GM12878 (cell line): Measurements from ENCODE around the gene ZNF302. TPM values are rescaled to one million over a fixed set of nuclear protein-coding genes. Genes with fewer than 3 reads are reported as not detected.

Experiments
- ATF2 ChIP-seq: IDR thresholded peaks from 2 replicates; pipeline ENCODE4 v1.6.1; 2012; ENCODE audit warnings: low read length, inconsistent platforms
- E4F1 ChIP-seq: fragments of 450-650 bp; IDR thresholded peaks from 2 replicates; pipeline ENCODE4 v1.6.1; 2018; ENCODE audit warnings: borderline replicate concordance, mild to moderate bottlenecking; ENCODE audit not compliant: partially characterized antibody
- EED ChIP-seq: sonication (generic); IDR thresholded peaks from 2 replicates; pipeline ENCODE4 v1.6.1; 2016; ENCODE audit warnings: antibody characterized with exemption, low read depth
- FOS ChIP-seq: IDR thresholded peaks from 3 replicates; pipeline ENCODE4 v1.6.1; 2011; ENCODE audit warnings: borderline replicate concordance; ENCODE audit not compliant: insufficient read length; ENCODE audit errors: extremely low read depth
- FOXK2 ChIP-seq: fragments of 450-650 bp; IDR thresholded peaks from 2 replicates; pipeline ENCODE4 v1.6.1; 2017; ENCODE audit warnings: mild to moderate bottlenecking, moderate library complexity
- GABPA ChIP-seq: IDR thresholded peaks from 2 replicates; pipeline ENCODE4 v1.6.1; 2014; ENCODE audit warnings: antibody characterized with exemption, low read depth, mild to moderate bottlenecking, inconsistent platforms
- GATAD2B ChIP-seq: fragments of 450-650 bp; conservative IDR thresholded peaks from 2 replicates; pipeline ENCODE4 v1.6.1; 2017; ENCODE audit warnings: low read depth, mild to moderate bottlenecking, moderate library complexity
- HDGF ChIP-seq: fragments of 450-650 bp; IDR thresholded peaks from 2 replicates; pipeline ENCODE4 v1.6.1; 2016; ENCODE audit warnings: antibody characterized with exemption
- IRF4 ChIP-seq: IDR thresholded peaks from 2 replicates; pipeline ENCODE4 v1.6.1; 2011; ENCODE audit warnings: low read depth, low read length
- IRF5 ChIP-seq: fragments of 450-650 bp; IDR thresholded peaks from 2 replicates; pipeline ENCODE4 v1.6.1; 2017; ENCODE audit warnings: borderline replicate concordance
- NRF1 ChIP-seq: conservative IDR thresholded peaks from 2 replicates; pipeline ENCODE4 v1.6.1; 2011; ENCODE audit warnings: mild to moderate bottlenecking, low read depth, low read length, improper control_type of control experiment
- RFX5 ChIP-seq: IDR thresholded peaks from 2 replicates; pipeline ENCODE4 v1.6.1; 2011; ENCODE audit warnings: low read depth, low read length, improper control_type of control experiment
- SMC3 ChIP-seq: IDR thresholded peaks from 2 replicates; pipeline ENCODE4 v1.6.1; 2011; ENCODE audit warnings: low read length, improper control_type of control experiment, borderline replicate concordance
- SP1 ChIP-seq: IDR thresholded peaks from one replicate; pipeline ENCODE4 v1.6.1; 2011; ENCODE audit warnings: low read depth, low read length
- SUPT20H ChIP-seq: IDR thresholded peaks from 2 replicates; pipeline ENCODE4 v1.6.1; 2011; ENCODE audit warnings: low read depth, mild to moderate bottlenecking, low read length, moderate library complexity, borderline replicate concordance; ENCODE audit not compliant: control insufficient read depth
- SUZ12 ChIP-seq: fragments of 200-600 bp; sonication (generic); IDR thresholded peaks from one replicate; pipeline ENCODE4 v1.6.1; 2018; ENCODE audit warnings: antibody characterized with exemption, mild to moderate bottlenecking; ENCODE audit not compliant: unreplicated experiment
- polyA plus RNA-seq, 11 experiments: library from polyadenylated mRNA; depleted of rRNA in 4 of 11; unstranded in 6 of 11; stranded (reverse) in 5 of 11; fragments of >200 nt; fragmentation: Nextera tagmentation in 4 of 11; fragmentation: Illumina TruSeq in 1 of 11; extraction: Ambion mirVana in 4 of 11; extraction: Trizol in 1 of 11; gene quantifications; 1 replicate in 1 of 11; 2 replicates in 10 of 11; pipeline versions ENCODE4 v1.2.1 to v1.2.3, GENCODE V29; 2011 to 2016; ENCODE audit warnings: inconsistent platforms in 2 of 11, missing spikeins in 2 of 11, low read depth in 1 of 11
- total RNA-seq, 4 experiments: library from RNA; depleted of rRNA in 3 of 4; stranded (reverse); fragments of >200 nt in 3 of 4; fragmentation: Illumina TruSeq in 1 of 4; extraction: Trizol in 1 of 4; gene quantifications; 2 replicates each; pipeline versions ENCODE4 v1.2.1 to v1.2.3, GENCODE V29; 2013 to 2021
- TF ChIP-seq, protein P1 (sequence below): fragments of 450-650 bp; formaldehyde crosslinking; IDR thresholded peaks from 2 replicates; pipeline ENCODE4 v1.4.0; 2022; ENCODE audit warnings: mild to moderate bottlenecking, moderate library complexity
- TF ChIP-seq, protein P2 (sequence below): IDR thresholded peaks from 2 replicates; pipeline ENCODE4 v1.6.1; 2011; ENCODE audit warnings: borderline replicate concordance, low read depth, mild to moderate bottlenecking, moderate library complexity, mixed read lengths, low read length; ENCODE audit not compliant: insufficient read depth; ENCODE audit errors: extremely low read length

Gene ZNF302
- total and polyA plus RNA-seq, 10 of the 15 experiments (the other 5 are each of a cell fraction or from before 2014, with no cell fraction given): 8.4 to 35.4 (median 19.7) TPM

DNA sequence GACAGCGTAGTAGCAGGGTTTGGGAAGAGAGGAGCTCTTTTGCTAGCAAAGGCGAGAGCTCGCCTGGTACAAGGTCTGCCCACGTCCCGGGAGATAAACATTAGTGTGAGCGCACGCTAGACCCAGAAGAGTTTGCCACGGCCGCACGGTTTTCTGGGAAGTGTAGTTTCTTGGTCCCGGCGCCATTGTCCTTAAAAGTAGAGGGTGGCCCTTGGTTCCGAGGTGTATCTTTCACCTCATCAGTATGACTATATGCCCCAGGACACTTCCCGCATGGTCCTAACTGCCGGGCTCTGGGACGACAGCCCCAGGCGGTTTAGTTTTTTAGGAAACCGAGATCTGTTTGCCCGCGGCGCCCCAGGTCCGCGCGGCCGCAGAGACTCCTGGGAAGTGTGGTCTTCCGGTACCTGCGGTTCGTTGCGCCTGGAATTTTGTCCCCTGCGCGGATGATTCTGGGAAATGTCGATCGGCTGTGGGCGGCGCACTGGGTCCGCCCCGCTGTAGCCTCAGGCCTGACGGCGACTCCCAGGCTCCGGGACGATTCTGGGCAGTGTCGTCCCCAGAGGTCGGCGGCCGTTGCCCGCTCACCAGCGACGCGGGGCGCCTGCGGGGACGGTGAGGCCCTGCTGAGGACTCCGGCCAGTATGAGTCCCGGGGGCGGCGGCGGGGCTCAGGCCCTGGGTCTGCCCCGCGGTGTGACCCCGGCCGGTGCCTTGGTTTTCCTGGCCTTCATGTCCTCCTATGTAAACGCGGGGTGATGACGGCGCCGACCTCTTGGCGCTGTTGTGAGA is 56.5 kb downstream of the ZNF302 start, which contains the start of gene ZNF181 (continued):
- TF ChIP-seq IRF5 (no peak), GABPA (peak; percentile 87), EED (0 out of 2 replicates have a peak, but pooled peaks have one; percentile 30), SP1 (no peak), NRF1 (no peak), SUPT20H (no peak), SMC3 (no peak; the same call in 1 of the 2 replicates), GATAD2B (peak; percentile 89), SUZ12 (no peak), FOS (no peak), E4F1 (no peak), ATF2 (no peak), HDGF (no peak), IRF4 (no peak), FOXK2 (peak; percentile 51; the same call in 1 of the 2 replicates), RFX5 (no peak; the same call in 1 of the 2 replicates)
- TF ChIP-seq, protein P1, sequence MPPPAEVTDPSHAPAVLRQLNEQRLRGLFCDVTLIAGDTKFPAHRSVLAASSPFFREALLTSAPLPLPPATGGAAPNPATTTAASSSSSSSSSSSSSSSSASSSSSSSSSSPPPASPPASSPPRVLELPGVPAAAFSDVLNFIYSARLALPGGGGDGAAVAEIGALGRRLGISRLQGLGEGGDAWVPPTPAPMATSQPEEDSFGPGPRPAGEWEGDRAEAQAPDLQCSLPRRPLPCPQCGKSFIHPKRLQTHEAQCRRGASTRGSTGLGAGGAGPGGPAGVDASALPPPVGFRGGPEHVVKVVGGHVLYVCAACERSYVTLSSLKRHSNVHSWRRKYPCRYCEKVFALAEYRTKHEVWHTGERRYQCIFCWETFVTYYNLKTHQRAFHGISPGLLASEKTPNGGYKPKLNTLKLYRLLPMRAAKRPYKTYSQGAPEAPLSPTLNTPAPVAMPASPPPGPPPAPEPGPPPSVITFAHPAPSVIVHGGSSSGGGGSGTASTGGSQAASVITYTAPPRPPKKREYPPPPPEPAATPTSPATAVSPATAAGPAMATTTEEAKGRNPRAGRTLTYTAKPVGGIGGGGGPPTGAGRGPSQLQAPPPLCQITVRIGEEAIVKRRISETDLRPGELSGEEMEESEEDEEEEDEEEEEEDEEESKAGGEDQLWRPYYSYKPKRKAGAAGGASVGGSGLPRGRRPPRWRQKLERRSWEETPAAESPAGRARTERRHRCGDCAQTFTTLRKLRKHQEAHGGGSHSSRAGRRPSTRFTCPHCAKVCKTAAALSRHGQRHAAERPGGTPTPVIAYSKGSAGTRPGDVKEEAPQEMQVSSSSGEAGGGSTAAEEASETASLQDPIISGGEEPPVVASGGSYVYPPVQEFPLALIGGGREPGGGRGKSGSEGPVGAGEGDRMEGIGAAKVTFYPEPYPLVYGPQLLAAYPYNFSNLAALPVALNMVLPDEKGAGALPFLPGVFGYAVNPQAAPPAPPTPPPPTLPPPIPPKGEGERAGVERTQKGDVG: no peak
- TF ChIP-seq, protein P2, sequence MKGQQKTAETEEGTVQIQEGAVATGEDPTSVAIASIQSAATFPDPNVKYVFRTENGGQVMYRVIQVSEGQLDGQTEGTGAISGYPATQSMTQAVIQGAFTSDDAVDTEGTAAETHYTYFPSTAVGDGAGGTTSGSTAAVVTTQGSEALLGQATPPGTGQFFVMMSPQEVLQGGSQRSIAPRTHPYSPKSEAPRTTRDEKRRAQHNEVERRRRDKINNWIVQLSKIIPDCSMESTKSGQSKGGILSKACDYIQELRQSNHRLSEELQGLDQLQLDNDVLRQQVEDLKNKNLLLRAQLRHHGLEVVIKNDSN: no peak
